ENCODE data around the gene SPTAN1.

DNA sequence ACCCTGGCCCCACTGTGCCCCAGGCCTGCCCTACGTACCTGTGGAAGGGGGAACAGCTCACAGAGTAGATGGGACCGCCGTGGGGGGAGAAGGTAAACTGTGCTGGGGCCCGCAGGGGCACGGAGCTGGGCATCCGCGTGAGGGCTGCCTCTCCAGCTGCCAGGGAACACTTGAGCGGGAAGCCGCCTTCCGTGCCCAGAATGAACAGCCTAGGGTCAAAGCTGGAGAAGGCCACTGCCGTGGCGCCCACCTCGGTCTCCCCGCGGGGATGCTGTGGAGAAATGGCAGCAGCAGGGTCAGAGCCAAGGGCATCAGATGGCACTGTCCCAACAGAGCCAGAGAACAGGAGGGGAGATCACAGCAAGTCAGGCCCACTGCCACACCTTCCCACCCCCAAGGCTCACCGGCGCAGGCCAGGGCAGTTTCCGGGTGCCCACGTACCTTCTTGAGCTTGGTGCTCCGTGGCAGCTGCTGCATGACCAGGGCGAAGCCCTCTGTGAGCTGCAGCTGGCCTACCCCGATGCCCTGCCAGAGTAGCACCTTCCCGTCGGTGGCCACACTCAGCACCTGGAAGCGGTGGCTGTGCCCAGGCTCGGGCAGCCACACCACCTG is 82.4 kb downstream of the SPTAN1 start:
- no peak for TF ChIP-seq EZH2 (IDR thresholded peaks at IDR 0.05; ENCODE audit: low read depth, unreplicated experiment)
- no peak for TF ChIP-seq POLR2AphosphoS5 (IDR thresholded peaks at IDR 0.05; ENCODE audit: low read depth)
- no peak for TF ChIP-seq CTCF (conservative IDR thresholded peaks at IDR 0.05; ENCODE audit: low read depth in 2 of 2)
- TF ChIP-seq, protein P1, sequence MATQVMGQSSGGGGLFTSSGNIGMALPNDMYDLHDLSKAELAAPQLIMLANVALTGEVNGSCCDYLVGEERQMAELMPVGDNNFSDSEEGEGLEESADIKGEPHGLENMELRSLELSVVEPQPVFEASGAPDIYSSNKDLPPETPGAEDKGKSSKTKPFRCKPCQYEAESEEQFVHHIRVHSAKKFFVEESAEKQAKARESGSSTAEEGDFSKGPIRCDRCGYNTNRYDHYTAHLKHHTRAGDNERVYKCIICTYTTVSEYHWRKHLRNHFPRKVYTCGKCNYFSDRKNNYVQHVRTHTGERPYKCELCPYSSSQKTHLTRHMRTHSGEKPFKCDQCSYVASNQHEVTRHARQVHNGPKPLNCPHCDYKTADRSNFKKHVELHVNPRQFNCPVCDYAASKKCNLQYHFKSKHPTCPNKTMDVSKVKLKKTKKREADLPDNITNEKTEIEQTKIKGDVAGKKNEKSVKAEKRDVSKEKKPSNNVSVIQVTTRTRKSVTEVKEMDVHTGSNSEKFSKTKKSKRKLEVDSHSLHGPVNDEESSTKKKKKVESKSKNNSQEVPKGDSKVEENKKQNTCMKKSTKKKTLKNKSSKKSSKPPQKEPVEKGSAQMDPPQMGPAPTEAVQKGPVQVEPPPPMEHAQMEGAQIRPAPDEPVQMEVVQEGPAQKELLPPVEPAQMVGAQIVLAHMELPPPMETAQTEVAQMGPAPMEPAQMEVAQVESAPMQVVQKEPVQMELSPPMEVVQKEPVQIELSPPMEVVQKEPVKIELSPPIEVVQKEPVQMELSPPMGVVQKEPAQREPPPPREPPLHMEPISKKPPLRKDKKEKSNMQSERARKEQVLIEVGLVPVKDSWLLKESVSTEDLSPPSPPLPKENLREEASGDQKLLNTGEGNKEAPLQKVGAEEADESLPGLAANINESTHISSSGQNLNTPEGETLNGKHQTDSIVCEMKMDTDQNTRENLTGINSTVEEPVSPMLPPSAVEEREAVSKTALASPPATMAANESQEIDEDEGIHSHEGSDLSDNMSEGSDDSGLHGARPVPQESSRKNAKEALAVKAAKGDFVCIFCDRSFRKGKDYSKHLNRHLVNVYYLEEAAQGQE (IDR thresholded peaks at IDR 0.05; ENCODE audit: unreplicated experiment), result no peak
- no peak for TF ChIP-seq CREB1 (CRISPR knock-in tag; IDR thresholded peaks at IDR 0.05; ENCODE audit: low read depth)
- TF ChIP-seq EZH2phosphoT487 (IDR thresholded peaks at IDR 0.05; ENCODE audit: unreplicated experiment), result no peak
- no peak for TF ChIP-seq JUNB (IDR thresholded peaks at IDR 0.05; ENCODE audit: unreplicated experiment)
- TF ChIP-seq, protein P2, sequence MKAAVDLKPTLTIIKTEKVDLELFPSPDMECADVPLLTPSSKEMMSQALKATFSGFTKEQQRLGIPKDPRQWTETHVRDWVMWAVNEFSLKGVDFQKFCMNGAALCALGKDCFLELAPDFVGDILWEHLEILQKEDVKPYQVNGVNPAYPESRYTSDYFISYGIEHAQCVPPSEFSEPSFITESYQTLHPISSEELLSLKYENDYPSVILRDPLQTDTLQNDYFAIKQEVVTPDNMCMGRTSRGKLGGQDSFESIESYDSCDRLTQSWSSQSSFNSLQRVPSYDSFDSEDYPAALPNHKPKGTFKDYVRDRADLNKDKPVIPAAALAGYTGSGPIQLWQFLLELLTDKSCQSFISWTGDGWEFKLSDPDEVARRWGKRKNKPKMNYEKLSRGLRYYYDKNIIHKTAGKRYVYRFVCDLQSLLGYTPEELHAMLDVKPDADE (IDR thresholded peaks at IDR 0.05), result no peak
- TF ChIP-seq STAT1 (IDR thresholded peaks at IDR 0.05; ENCODE audit: unreplicated experiment), result no peak
- no peak for TF ChIP-seq ZNF114 (CRISPR knock-in tag; IDR thresholded peaks at IDR 0.05)
- no peak for TF ChIP-seq ZNF331 (CRISPR knock-in tag; IDR thresholded peaks at IDR 0.05; ENCODE audit: low read depth)
- TF ChIP-seq NANOG (IDR thresholded peaks at IDR 0.05; ENCODE audit: borderline replicate concordance), result no peak
